ENCODE measurements around the gene IRF8. TPM values are rescaled to one million over a fixed set of nuclear protein-coding genes. Genes with fewer than 3 reads are reported as not detected.
"Not testable (repeated sequence)": the region's sequence is repeated elsewhere in the genome, so short reads cannot be mapped to it uniquely, and the experiment has no call there.

Gene IRF8
- total RNA-seq, 2 donors from 2014 or later: 5.4 to 22.8 TPM

DNA sequence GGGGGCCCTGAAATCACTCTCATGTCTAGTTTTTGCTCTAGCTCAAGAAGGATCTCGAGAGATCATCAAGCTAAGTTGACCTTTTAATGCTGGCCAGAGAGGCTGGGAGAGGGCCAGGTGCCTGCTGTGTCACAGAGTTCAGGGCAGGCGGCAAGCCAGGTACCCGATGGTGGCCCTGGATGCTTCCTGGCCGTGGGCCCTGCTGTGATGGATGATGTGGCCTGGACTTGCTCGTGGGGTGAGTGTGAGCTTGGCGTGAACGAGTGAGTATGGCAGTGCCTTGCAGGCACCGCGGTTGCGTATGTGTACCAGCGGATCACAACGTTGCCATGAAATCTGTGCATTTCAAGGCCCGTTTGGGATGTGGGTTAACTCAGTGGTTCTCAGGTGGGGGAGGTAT lies 7.4 kb downstream of the IRF8 start:
- no peaks in the 10 kb centered on the region for H3K9me3 ChIP-seq (ENCODE audit: control insufficient read depth, low read length, poor library complexity, severe bottlenecking)
- peaks cover 23% of the 10 kb centered on the region for H3K4me1 Mint-ChIP-seq
- DNase-seq (no peak), ATAC-seq (no peak)
- H3K36me3 Mint-ChIP-seq (ENCODE audit: low read depth): no peaks in the 10 kb centered on the region
- H3K27me3 Mint-ChIP-seq: peaks cover 22% of the 10 kb centered on the region
- no peak overlapping the region for H3K27ac Mint-ChIP-seq
- H3K4me3 Mint-ChIP-seq: no peak overlapping the region

DNA sequence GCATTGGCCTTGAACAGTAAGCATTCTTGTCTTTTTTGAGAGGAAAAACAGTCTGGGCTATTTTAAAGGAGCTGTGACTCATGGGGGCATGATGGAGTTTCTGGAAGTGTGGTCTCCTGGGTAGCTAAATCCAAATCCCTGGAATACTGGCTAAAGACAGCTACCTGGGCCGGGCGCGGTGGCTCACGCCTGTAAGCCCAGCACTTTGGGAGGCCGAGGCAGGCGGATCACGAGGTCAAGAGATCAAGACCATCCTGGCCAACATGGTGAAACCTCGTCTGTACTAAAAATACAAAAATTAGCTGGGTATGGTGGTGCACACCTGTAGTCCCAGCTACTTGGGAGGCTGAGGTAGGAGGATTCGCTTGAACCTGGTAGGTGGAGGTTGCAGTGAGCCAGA lies 8.3 kb downstream of the IRF8 start:
- H3K27ac Mint-ChIP-seq; DNase-seq; ATAC-seq; H3K36me3 Mint-ChIP-seq (ENCODE audit: low read depth); H3K9me3 ChIP-seq (ENCODE audit: control insufficient read depth, low read length, poor library complexity, severe bottlenecking); H3K4me3 Mint-ChIP-seq: not testable (repeated sequence)
- Mint-ChIP-seq H3K27me3 (peaks cover 15% of the 10 kb centered on the region), H3K4me1 (peaks cover 17% of the 10 kb centered on the region)

GRCh38 chr16:85908444-85908843 lies 9.5 kb downstream of the IRF8 start:
- no peak for DNase-seq
- peak overlapping the region; percentile 54 for H3K4me3 Mint-ChIP-seq
- H3K27ac Mint-ChIP-seq: no peak overlapping the region
- H3K9me3 ChIP-seq (ENCODE audit: control insufficient read depth, low read length, poor library complexity, severe bottlenecking): no peaks in the 10 kb centered on the region
- peaks cover 6% of the 10 kb centered on the region for H3K27me3 Mint-ChIP-seq
- H3K4me1 Mint-ChIP-seq: peaks cover 5% of the 10 kb centered on the region
- H3K36me3 Mint-ChIP-seq (ENCODE audit: low read depth): no peaks in the 10 kb centered on the region
- ATAC-seq: peak; percentile 56

- DNase-seq (no peak), ATAC-seq (no peak)
- Mint-ChIP-seq H3K27ac (no peak overlapping the region), H3K4me3 (peak overlapping the region; percentile 54), H3K27me3 (peaks cover under 1% of the 10 kb centered on the region), H3K4me1 (peaks cover 3% of the 10 kb centered on the region), H3K36me3 (ENCODE audit: low read depth) (no peaks in the 10 kb centered on the region)
- no peaks in the 10 kb centered on the region for H3K9me3 ChIP-seq (ENCODE audit: control insufficient read depth, low read length, poor library complexity, severe bottlenecking)
Measured at GRCh38 chr16:85908889-85909589, 10.1 kb downstream of the IRF8 start.

GRCh38 chr16:85909932-85910853 lies 11.2 kb downstream of the IRF8 start:
- Mint-ChIP-seq H3K36me3 (ENCODE audit: low read depth) (no peaks in the 10 kb centered on the region), H3K27ac (no peak overlapping the region), H3K4me1 (peaks cover 3% of the 10 kb centered on the region)

DNA sequence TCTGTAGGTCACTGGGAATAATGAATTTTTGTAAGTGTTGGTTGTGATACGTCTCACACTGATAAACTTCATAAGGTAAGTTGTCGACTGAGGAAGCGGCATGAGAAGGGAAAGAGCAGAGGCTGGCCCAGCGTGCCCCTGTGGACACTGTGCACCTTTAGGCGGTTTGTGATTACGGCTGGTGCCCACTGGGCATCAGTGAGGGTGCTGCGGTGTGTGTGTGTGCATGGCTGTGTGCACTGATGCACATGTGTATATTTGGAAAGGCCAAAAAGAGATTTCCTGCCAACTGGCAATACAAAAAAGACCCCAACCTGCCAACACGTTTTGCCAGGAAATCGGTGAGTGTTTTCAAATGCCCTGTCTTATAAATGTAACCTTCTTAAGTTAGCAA lies 11.9 kb downstream of the IRF8 start:
- H3K27me3 Mint-ChIP-seq: no peaks in the 10 kb centered on the region
- H3K27ac Mint-ChIP-seq: no peak overlapping the region
- DNase-seq (no peak), ATAC-seq (no peak)
- peaks cover 3% of the 10 kb centered on the region for H3K4me1 Mint-ChIP-seq
- no peak overlapping the region for H3K4me3 Mint-ChIP-seq
- no peaks in the 10 kb centered on the region for H3K36me3 Mint-ChIP-seq (ENCODE audit: low read depth)
- no peaks in the 10 kb centered on the region for H3K9me3 ChIP-seq (ENCODE audit: control insufficient read depth, low read length, poor library complexity, severe bottlenecking)

More at GRCh38 chr16:85909932-85910853, 11.2 kb downstream of the IRF8 start:
- no peak overlapping the region for H3K4me3 Mint-ChIP-seq
- DNase-seq (no peak), ATAC-seq (peak; percentile 61)
- H3K27me3 Mint-ChIP-seq: no peaks in the 10 kb centered on the region
- no peaks in the 10 kb centered on the region for H3K9me3 ChIP-seq (ENCODE audit: control insufficient read depth, low read length, poor library complexity, severe bottlenecking)

DNA sequence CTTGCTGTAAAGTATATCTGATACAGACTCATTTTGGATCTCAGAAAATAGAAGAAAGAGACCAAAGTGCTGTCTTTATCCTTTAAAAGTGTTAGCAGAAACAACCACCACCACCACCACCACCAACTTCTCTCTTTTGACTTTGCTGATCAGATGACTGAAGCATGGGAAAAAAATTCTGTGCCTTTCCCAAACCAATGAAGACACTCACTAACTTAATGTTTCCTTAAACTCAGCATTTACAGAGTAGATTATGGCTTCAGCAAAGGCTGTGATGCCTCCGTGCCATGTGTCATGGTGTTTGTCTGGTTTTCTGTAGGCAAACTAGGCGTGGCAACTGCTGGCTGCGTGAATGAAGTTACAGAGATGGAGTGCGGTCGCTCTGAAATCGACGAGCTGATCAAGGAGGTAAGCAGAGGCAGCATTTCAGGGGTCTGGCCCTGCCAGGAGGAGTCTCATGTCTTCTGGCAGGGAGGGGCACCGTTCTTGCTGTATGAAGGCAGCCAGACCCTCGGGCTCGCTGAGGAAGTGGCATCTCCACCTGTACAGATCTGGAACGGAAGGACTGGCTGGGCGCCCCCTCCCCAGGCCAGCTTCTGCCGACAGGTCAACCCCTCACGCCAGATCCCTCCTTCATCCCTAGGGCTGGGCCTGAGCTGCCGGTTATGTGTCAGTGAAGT lies 12.4 kb downstream of the IRF8 start:
- no peak for DNase-seq
- H3K27ac Mint-ChIP-seq: no peak overlapping the region

GRCh38 chr16:85912211-85912974 lies 13.4 kb downstream of the IRF8 start:
- H3K27ac Mint-ChIP-seq: no peak overlapping the region
- H3K4me3 Mint-ChIP-seq: no peak overlapping the region
- ATAC-seq (no peak), DNase-seq (no peak)
- peaks cover 3% of the 10 kb centered on the region for H3K4me1 Mint-ChIP-seq
- H3K27me3 Mint-ChIP-seq: no peaks in the 10 kb centered on the region
- no peaks in the 10 kb centered on the region for H3K36me3 Mint-ChIP-seq (ENCODE audit: low read depth)
- no peaks in the 10 kb centered on the region for H3K9me3 ChIP-seq (ENCODE audit: control insufficient read depth, low read length, poor library complexity, severe bottlenecking)

More for the DNA sequence above, 12.4 kb downstream of the IRF8 start:
- no peaks in the 10 kb centered on the region for H3K36me3 Mint-ChIP-seq (ENCODE audit: low read depth)
- no peaks in the 10 kb centered on the region for H3K9me3 ChIP-seq (ENCODE audit: control insufficient read depth, low read length, poor library complexity, severe bottlenecking)
- H3K4me3 Mint-ChIP-seq: no peak overlapping the region
- H3K27me3 Mint-ChIP-seq: no peaks in the 10 kb centered on the region
- ATAC-seq: no peak
- H3K4me1 Mint-ChIP-seq: peaks cover 3% of the 10 kb centered on the region

GRCh38 chr16:85913141-85913601 lies 14.2 kb downstream of the IRF8 start:
- no peak overlapping the region for H3K4me3 Mint-ChIP-seq
- H3K27me3 Mint-ChIP-seq: no peaks in the 10 kb centered on the region
- H3K4me1 Mint-ChIP-seq: peaks cover 3% of the 10 kb centered on the region
- ATAC-seq (no peak), DNase-seq (no peak)
- no peak overlapping the region for H3K27ac Mint-ChIP-seq
- no peaks in the 10 kb centered on the region for H3K36me3 Mint-ChIP-seq (ENCODE audit: low read depth)
- H3K9me3 ChIP-seq (ENCODE audit: control insufficient read depth, low read length, poor library complexity, severe bottlenecking): no peaks in the 10 kb centered on the region

DNA sequence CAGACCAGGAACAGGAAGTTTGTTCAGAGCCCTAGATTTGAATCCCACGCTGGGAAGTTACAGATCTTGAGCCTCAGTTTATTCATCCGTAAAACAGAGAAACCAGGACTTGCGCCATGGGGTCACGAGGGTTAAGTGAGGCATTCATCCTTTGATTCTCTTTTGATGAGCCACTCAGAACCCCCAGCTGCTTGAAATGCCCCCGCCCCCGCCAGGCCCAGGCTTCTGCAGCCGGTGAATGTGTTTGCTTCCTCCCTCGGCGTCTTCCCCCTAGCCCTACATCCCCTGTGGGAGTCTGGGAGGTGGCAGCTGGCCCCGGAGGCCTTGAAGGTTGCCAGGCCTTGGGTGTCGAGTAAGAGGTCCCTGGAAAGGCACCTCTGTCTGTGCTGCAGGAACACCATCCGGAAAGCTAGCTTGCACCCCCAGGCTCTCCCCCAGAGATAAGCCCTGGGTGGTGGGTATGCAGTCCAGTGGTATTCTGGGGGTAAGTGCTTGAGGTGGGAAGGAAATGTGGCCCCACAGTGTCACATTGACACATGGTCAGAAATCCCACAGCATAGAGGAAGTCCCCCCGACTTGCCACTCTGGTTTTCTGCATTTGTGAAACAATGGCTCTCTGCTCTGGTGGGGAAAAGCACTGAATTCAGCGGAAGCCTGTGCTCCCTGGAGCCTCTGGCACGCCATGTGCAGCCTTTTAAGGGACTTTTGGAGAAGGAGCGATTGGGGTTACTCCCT lies 14.9 kb downstream of the IRF8 start:
- no peaks in the 10 kb centered on the region for H3K9me3 ChIP-seq (ENCODE audit: control insufficient read depth, low read length, poor library complexity, severe bottlenecking)
- Mint-ChIP-seq H3K4me1 (no peaks in the 10 kb centered on the region), H3K27me3 (no peaks in the 10 kb centered on the region), H3K27ac (no peak overlapping the region), H3K4me3 (no peak overlapping the region), H3K36me3 (ENCODE audit: low read depth) (no peaks in the 10 kb centered on the region)
- ATAC-seq: no peak
- DNase-seq: no peak

DNA sequence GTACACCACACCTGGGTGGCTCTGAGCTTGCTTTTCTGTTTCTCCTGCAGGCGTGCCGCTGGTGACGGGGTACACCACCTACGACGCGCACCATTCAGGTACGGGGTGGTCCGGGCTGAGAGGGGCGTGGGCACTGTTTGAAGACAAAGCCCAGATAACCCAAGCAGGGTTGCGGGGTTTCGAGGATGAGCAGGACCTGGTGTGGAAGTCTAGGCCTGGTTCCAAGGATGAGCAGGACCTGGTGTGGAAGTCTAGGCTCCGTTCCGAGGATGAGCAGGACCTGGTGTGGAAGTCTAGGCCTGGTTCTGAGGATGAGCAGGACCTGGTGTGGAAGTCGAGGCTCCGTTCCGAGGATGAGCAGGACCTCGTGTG lies 15.4 kb downstream of the IRF8 start:
- H3K9me3 ChIP-seq (ENCODE audit: control insufficient read depth, low read length, poor library complexity, severe bottlenecking): no peaks in the 10 kb centered on the region
- H3K27ac Mint-ChIP-seq: no peak overlapping the region
- H3K27me3 Mint-ChIP-seq: no peaks in the 10 kb centered on the region
- no peak overlapping the region for H3K4me3 Mint-ChIP-seq
- no peaks in the 10 kb centered on the region for H3K4me1 Mint-ChIP-seq
- ATAC-seq (no peak), DNase-seq (no peak)
- H3K36me3 Mint-ChIP-seq (ENCODE audit: low read depth): no peaks in the 10 kb centered on the region

DNA sequence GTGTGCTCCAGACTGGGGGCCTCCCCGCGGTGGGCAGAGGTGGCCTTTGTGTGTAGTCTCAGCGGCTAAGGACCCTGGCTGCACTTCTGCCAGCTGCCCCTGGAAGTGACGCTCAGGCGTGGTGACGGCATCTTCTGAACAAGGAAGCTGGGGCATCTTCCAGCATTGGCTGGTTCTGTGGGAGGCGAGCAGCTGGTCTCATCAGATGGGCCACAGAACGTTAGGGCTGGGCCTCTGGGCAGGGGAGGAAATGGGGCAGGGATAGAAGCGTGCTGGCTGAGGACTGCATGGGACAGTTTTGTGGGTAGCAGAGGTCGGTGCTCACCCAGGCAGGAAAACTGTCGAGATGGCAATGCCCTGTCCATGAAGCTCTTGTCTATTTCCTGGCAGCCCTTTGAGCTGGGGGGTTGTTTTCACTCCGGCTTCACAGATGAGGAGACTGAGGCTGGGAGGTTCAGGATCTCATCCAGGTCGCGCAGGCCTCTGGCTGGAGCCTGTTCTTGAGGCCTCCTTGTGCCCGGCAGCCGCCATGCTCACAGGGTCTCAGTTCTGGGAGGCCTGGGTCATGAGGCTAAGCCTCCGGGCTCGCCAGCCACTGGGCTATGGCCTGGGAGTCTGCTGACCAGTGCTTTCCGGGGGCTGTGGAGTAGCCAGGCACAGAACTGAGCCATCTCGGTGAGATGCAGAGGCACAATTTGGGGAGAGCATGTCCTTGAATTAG lies 16.3 kb downstream of the IRF8 start:
- H3K27ac Mint-ChIP-seq: no peak overlapping the region
- ATAC-seq (no peak), DNase-seq (no peak)
- no peaks in the 10 kb centered on the region for H3K9me3 ChIP-seq (ENCODE audit: control insufficient read depth, low read length, poor library complexity, severe bottlenecking)
- H3K36me3 Mint-ChIP-seq (ENCODE audit: low read depth): no peaks in the 10 kb centered on the region
- no peak overlapping the region for H3K4me3 Mint-ChIP-seq
- no peaks in the 10 kb centered on the region for H3K27me3 Mint-ChIP-seq
- H3K4me1 Mint-ChIP-seq: no peaks in the 10 kb centered on the region

Measured in T-helper 17 cell (primary cell).